Middle frontal gyrus (tissue), 1 donor: ENCODE results near the gene FFAR3.
"Not testable (repeated sequence)": the region's sequence is repeated elsewhere in the genome, so short reads cannot be mapped to it uniquely, and the experiment has no call there.

Experiments
- DNase-seq: peaks from one replicate; pipeline ENCODE4 v3.0.0-alpha.2; 2015; ENCODE audit warnings: low spot score; ENCODE audit errors: extremely low spot score

FFAR3 gene

GRCh38 chr19:35400773-35401100 is 42.5 kb downstream of the FFAR3 start:
- no peak for DNase-seq

DNA sequence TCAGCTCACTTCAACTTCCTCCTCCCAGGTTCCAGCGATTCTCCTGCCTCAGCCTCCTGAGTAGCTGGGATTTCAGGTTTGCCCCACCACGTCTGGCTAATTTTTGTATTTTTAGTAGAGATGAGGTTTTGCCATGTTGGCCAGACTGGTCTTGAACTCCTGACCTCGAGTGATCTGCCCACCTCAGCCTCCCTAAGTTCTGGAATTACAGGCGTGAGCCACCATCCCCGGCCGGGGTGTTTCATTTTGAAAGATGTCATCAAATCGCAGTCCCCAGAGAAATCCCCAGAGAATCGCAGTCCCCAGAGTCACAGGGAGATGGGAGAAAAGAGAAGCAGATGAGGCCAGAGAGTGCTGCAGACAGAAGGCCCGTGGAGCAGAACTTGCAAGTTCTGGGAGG is 43.2 kb downstream of the FFAR3 start:
- DNase-seq, result not testable (repeated sequence)

DNA sequence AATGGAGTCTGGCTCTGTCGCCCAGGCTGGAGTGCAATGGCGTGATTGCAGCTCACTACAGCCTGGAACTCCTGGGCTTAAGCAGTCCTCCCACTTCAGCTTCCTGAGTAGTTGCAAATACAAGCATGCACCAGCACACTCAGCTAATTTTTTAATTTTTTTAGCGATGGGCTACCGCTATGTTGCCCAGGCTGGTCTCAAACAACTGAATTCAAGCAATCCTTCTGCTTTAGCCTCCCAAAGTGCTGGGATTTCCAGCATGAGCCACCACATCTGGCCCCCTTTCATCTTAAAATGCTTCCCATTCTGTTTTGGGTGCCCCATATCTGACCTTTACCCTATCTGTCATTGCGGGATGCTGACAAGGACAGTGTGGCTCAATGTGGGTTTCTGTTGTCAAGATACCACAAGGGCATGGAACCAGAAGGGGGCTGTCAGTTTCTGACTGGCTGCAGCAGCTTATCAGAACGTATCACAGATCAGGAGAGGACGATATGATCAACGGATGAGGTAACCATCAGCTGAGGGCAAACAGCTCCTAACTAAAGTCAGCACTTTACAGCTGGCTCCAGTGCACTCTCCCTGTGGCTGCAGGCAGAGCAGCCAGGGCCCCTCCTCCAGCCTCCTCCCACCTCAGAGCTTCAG is 45.0 kb downstream of the FFAR3 start:
- DNase-seq, result no peak

DNA sequence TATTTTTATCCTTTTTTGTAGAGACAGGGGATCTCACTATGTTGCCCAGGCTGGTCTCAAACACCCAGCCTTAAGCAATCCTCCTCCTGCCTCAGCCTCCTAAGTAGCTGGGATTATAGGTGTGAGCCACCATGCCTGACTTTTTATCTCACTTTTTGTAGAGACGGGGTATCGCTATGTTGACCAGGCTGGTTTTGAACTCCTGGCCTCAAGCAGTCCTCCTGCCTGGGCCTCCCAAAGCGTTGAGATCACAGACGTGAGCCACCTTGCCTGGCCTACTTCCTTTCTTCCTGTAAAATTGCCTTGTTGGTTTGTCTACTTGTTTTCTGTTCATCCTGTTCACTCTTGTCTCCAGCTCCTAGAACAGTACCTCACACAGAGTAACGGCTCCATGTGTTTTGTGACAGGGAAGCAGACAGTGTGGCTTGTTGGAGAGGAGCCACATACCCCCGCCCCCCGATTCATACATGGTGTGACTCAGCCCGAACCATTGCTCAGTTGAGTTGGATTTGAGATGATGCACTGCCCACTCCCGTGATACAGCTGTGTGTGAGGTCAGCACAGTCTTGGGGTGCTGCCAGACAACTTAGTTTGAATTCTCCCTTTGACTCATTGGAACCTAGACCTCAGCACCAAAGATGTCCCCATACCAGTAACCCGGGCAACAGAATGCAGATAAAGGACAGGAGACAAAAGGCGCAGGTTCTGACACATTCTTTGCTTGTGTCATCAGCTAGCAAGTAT is 46.8 kb downstream of the FFAR3 start:
- DNase-seq, result no peak

DNA sequence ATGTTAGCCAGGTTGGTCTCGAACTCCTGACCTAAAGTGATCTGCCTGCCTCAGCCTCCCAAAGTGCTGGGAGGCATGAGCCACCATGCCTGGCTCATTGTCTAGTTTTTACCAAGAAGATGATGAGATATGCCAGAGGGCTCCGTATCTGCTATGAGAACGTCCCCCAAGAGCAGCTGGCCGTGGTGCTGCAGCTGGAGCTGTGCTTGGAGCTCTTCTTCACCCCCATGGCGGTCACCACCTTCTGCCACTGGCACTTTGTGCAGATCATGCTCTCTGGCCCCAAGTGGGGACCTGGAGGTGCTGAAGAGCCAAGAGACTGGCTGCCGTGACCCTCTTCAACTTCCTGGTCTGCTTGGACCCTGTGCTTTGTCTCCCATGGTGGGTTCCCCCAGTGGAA is 49.4 kb downstream of the FFAR3 start:
- DNase-seq, result no peak

GRCh38 chr19:35408284-35409171 is 50.3 kb downstream of the FFAR3 start:
- DNase-seq, result no peak

DNA sequence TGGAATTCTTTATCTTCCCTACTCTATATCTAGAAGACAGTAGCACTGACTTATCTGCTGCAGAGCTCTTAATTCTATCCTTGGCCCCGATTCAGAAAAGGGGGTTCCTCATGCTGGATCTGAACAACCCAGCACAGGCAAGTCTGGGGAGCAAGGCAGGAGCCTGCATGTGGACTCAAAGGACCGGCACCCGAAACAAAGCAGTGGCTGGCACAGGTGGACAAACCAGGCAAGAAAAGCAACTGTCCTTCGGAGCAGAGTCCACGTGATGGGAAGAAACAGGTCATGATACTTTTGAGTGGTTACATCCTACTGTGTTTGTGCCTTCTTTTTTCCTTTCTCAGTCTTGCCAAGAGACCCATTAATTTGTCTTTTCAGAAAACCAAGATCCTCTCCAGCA is 50.9 kb downstream of the FFAR3 start:
- no peak for DNase-seq
